WERI-Rb-1 (cell line): Measurements from ENCODE around the gene RIPOR2.

Experiments
- DNase-seq: peaks from one replicate; pipeline ENCODE4 v3.0.0-alpha.2; 2020
- H3K27ac ChIP-seq: fragments of 250-450 bp; sonication (Bioruptor Pico); 2 replicates; pipeline ENCODE4 v1.5.1; 2020; ENCODE audit warnings: mild to moderate bottlenecking, moderate library complexity
- H3K27me3 ChIP-seq: fragments of 250-450 bp; sonication (Bioruptor Pico); 2 replicates; pipeline ENCODE4 v1.5.1; 2021; ENCODE audit warnings: mild to moderate bottlenecking, low read depth, moderate library complexity; ENCODE audit not compliant: insufficient read depth, severe bottlenecking
- H3K36me3 ChIP-seq: fragments of 250-450 bp; sonication (Bioruptor Pico); 2 replicates; pipeline ENCODE4 v1.5.1; 2020; ENCODE audit warnings: mild to moderate bottlenecking, moderate library complexity
- H3K4me3 ChIP-seq: 2 replicates; pipeline ENCODE4 v1.5.1; 2011; ENCODE audit warnings: low read depth, mild to moderate bottlenecking, control low read depth, low read length
- H3K9me3 ChIP-seq: fragments of 250-450 bp; sonication (Bioruptor Pico); 2 replicates; pipeline ENCODE4 v1.5.1; 2021; ENCODE audit warnings: mild to moderate bottlenecking, moderate library complexity; ENCODE audit not compliant: severe bottlenecking
- TF ChIP-seq, protein P1 (sequence below): IDR thresholded peaks from 2 replicates; pipeline ENCODE4 v1.5.1; 2011; ENCODE audit warnings: low read depth, mild to moderate bottlenecking, control low read depth, inconsistent platforms, low read length

RIPOR2 gene

DNA sequence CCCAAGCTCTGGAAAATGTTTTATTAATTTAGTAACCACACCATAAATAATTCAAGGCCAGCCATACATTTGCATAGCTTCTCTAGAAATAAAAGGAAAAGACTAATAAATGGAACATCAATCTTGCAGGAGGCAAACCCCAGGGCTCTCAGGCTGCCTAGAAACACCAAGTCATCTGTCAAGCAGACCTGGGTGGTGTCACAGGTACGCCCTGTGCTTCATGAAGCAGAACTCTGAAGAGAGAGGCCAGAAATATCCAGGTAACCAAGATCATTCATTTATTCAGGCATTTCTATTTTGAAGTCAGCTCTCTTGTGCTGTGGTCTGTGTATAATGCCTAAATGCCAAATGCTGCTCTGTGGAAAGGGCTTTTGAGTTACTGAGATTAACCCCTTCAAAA is 91.7 kb downstream of the RIPOR2 start:
- Histone ChIP-seq H3K4me3 (no peak overlapping the region), H3K9me3 (no peaks in the 10 kb centered on the region), H3K27me3 (no peaks in the 10 kb centered on the region), H3K27ac (no peak overlapping the region), H3K36me3 (no peaks in the 10 kb centered on the region)
- TF ChIP-seq, protein P1, sequence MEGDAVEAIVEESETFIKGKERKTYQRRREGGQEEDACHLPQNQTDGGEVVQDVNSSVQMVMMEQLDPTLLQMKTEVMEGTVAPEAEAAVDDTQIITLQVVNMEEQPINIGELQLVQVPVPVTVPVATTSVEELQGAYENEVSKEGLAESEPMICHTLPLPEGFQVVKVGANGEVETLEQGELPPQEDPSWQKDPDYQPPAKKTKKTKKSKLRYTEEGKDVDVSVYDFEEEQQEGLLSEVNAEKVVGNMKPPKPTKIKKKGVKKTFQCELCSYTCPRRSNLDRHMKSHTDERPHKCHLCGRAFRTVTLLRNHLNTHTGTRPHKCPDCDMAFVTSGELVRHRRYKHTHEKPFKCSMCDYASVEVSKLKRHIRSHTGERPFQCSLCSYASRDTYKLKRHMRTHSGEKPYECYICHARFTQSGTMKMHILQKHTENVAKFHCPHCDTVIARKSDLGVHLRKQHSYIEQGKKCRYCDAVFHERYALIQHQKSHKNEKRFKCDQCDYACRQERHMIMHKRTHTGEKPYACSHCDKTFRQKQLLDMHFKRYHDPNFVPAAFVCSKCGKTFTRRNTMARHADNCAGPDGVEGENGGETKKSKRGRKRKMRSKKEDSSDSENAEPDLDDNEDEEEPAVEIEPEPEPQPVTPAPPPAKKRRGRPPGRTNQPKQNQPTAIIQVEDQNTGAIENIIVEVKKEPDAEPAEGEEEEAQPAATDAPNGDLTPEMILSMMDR, result no peak
- DNase-seq, result no peak

DNA sequence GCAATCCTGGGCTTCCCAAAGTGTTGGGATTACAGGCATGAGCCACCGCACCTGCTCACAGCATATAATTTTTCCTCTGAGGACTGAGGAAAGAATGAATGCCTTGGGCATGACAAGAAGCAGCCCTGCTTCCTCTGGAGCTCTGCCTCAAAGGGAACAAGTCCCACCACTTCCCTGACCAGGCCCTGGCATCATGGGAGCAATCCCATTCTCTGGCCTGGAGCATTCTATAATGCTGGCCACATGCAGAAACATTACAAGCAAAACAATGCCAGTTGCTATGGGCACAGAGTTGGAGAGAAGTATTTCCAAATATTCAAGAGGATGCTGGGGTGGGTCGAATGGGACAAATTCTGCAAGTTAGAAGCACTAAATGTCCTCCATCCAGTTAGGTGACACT is 95.6 kb downstream of the RIPOR2 start:
- Histone ChIP-seq H3K9me3 (no peaks in the 10 kb centered on the region), H3K36me3 (no peaks in the 10 kb centered on the region), H3K27me3 (no peaks in the 10 kb centered on the region), H3K4me3 (no peak overlapping the region), H3K27ac (no peak overlapping the region)
- no peak for DNase-seq
- TF ChIP-seq, protein P1, result no peak

GRCh38 chr6:24838994-24839393 is 96.8 kb downstream of the RIPOR2 start:
- Histone ChIP-seq H3K4me3 (no peak overlapping the region), H3K27ac (no peak overlapping the region), H3K27me3 (no peaks in the 10 kb centered on the region), H3K9me3 (no peaks in the 10 kb centered on the region), H3K36me3 (no peaks in the 10 kb centered on the region)
- no peak for DNase-seq
- TF ChIP-seq, protein P1, result no peak

- TF ChIP-seq, protein P1, result no peak
- no peaks in the 10 kb centered on the region for H3K36me3 ChIP-seq
- DNase-seq, result no peak
These were observed 97.7 kb downstream of the RIPOR2 start for GRCh38 chr6:24838081-24838480.

GRCh38 chr6:24836109-24836508 is 99.7 kb downstream of the RIPOR2 start:
- no peak overlapping the region for H3K4me3 ChIP-seq
- TF ChIP-seq, protein P1, result no peak
- no peaks in the 10 kb centered on the region for H3K9me3 ChIP-seq
- no peak overlapping the region for H3K27ac ChIP-seq
- DNase-seq, result no peak
- H3K27me3 ChIP-seq, result no peaks in the 10 kb centered on the region
- no peaks in the 10 kb centered on the region for H3K36me3 ChIP-seq

More at GRCh38 chr6:24838081-24838480, 97.7 kb downstream of the RIPOR2 start:
- Histone ChIP-seq H3K27ac (no peak overlapping the region), H3K9me3 (no peaks in the 10 kb centered on the region), H3K4me3 (no peak overlapping the region), H3K27me3 (no peaks in the 10 kb centered on the region)

- DNase-seq, result no peak
- TF ChIP-seq, protein P1, result no peak
- no peaks in the 10 kb centered on the region for H3K36me3 ChIP-seq
These were observed 101.9 kb downstream of the RIPOR2 start for GRCh38 chr6:24833711-24834386.

More at GRCh38 chr6:24833711-24834386, 101.9 kb downstream of the RIPOR2 start:
- H3K9me3 ChIP-seq, result no peaks in the 10 kb centered on the region
- no peak overlapping the region for H3K27ac ChIP-seq
- H3K4me3 ChIP-seq, result no peak overlapping the region
- no peaks in the 10 kb centered on the region for H3K27me3 ChIP-seq
